HepG2 (cell line): ENCODE measurements around the gene CELF2. TPM values are rescaled to one million over a fixed set of nuclear protein-coding genes. Genes with fewer than 3 reads are reported as not detected.

Source experiments
- HMGA1 ChIP-seq: sonication (generic); formaldehyde crosslinking; conservative IDR thresholded peaks from 2 replicates; pipeline ENCODE4 v1.4.0; 2020; ENCODE audit warnings: missing genetic modification reagents
- JDP2 ChIP-seq: sonication (generic); formaldehyde crosslinking; IDR thresholded peaks from 2 replicates; pipeline ENCODE4 v1.8.1; 2022; ENCODE audit warnings: missing genetic modification reagents, borderline replicate concordance
- KDM5B ChIP-seq: sonication (generic); formaldehyde crosslinking; IDR thresholded peaks from 2 replicates; pipeline ENCODE4 v1.4.0; 2020; ENCODE audit warnings: missing genetic modification reagents, mild to moderate bottlenecking, borderline replicate concordance
- MIXL1 ChIP-seq: IDR thresholded peaks from 2 replicates; pipeline ENCODE4 v1.6.1; 2016
- SALL1 ChIP-seq: sonication (generic); formaldehyde crosslinking; IDR thresholded peaks from 2 replicates; pipeline ENCODE4 v1.8.0; 2022; ENCODE audit warnings: mild to moderate bottlenecking, missing genetic modification reagents
- SATB2 ChIP-seq: sonication (generic); formaldehyde crosslinking; IDR thresholded peaks from 2 replicates; pipeline ENCODE4 v1.5.0; 2020; ENCODE audit warnings: missing genetic modification reagents
- THAP9 ChIP-seq: sonication (generic); formaldehyde crosslinking; IDR thresholded peaks from 2 replicates; pipeline ENCODE4; 2020; ENCODE audit warnings: missing genetic modification reagents, mild to moderate bottlenecking, borderline replicate concordance
- ZNF138 ChIP-seq: sonication (generic); formaldehyde crosslinking; IDR thresholded peaks from 2 replicates; pipeline ENCODE4 v1.5.0; 2020; ENCODE audit warnings: mild to moderate bottlenecking, low read depth, missing genetic modification reagents
- ZNF234 ChIP-seq: sonication (generic); formaldehyde crosslinking; conservative IDR thresholded peaks from 2 replicates; pipeline ENCODE4 v1.5.1; 2020; ENCODE audit warnings: mild to moderate bottlenecking, missing genetic modification reagents
- ZNF567 ChIP-seq: sonication (generic); formaldehyde crosslinking; IDR thresholded peaks from 2 replicates; pipeline ENCODE4 v1.8.1; 2023; ENCODE audit warnings: mild to moderate bottlenecking, missing genetic modification reagents, borderline replicate concordance
- ZNF616 ChIP-seq: sonication (generic); formaldehyde crosslinking; IDR thresholded peaks from 2 replicates; pipeline ENCODE4 v1.5.0; 2020; ENCODE audit warnings: low read depth, mild to moderate bottlenecking, missing genetic modification reagents
- ZNF83 ChIP-seq: sonication (generic); formaldehyde crosslinking; IDR thresholded peaks from 2 replicates; pipeline ENCODE4 v1.4.0; 2020; ENCODE audit warnings: missing genetic modification reagents, mild to moderate bottlenecking, borderline replicate concordance
- ZSCAN12 ChIP-seq: sonication (generic); formaldehyde crosslinking; IDR thresholded peaks from 2 replicates; pipeline ENCODE4 v1.9.0; 2021; ENCODE audit warnings: mild to moderate bottlenecking, missing genetic modification reagents
- polyA plus RNA-seq, 8 experiments: library from polyadenylated mRNA; depleted of rRNA in 3 of 8; stranded (reverse) in 7 of 8; unstranded in 1 of 8; fragments of >200 nt; fragmentation: Illumina TruSeq in 4 of 8; extraction: Trizol in 4 of 8; gene quantifications; 2 replicates each; pipeline versions ENCODE4 v1.2.1 to v1.2.3, GENCODE V29; 2011 to 2016; ENCODE audit warnings: low read depth in 4 of 8, missing spikeins in 1 of 8, mixed read lengths in 1 of 8; ENCODE audit not compliant: insufficient read depth in 1 of 8
- total RNA-seq, 5 experiments: library from RNA; depleted of rRNA; stranded (reverse); fragments of >200 nt; fragmentation: Illumina TruSeq; extraction: Trizol; gene quantifications; 2 replicates each; pipeline ENCODE4 v1.2.3, GENCODE V29; 2016; ENCODE audit warnings: low read depth in 1 of 5
- TF ChIP-seq, protein P1 (sequence below): sonication (generic); formaldehyde crosslinking; IDR thresholded peaks from 2 replicates; pipeline ENCODE4 v1.9.0; 2021; ENCODE audit warnings: missing genetic modification reagents, borderline replicate concordance
- TF ChIP-seq, protein P2 (sequence below): sonication (generic); formaldehyde crosslinking; IDR thresholded peaks from 2 replicates; pipeline ENCODE4 v1.8.0; 2022; ENCODE audit warnings: missing genetic modification reagents, mild to moderate bottlenecking, borderline replicate concordance

CELF2 gene
- total and polyA plus RNA-seq, 2 of the 13 experiments (the other 11 are each of a cell fraction or from before 2014, with no cell fraction given): not detected

GRCh38 chr10:11245095-11245479 is 227.4 kb downstream of the CELF2 start (continued):
- TF ChIP-seq THAP9 (no peak), ZNF138 (CRISPR knock-in tag) (no peak), ZSCAN12 (no peak), JDP2 (no peak), ZNF83 (no peak), ZNF234 (CRISPR knock-in tag) (no peak), SALL1 (CRISPR knock-in tag) (no peak), HMGA1 (CRISPR knock-in tag) (no peak), ZNF616 (CRISPR knock-in tag) (no peak), ZNF567 (CRISPR knock-in tag) (no peak), SATB2 (CRISPR knock-in tag) (no peak), MIXL1 (CRISPR knock-in tag) (no peak), KDM5B (CRISPR knock-in tag) (no peak)
- TF ChIP-seq, protein P1, sequence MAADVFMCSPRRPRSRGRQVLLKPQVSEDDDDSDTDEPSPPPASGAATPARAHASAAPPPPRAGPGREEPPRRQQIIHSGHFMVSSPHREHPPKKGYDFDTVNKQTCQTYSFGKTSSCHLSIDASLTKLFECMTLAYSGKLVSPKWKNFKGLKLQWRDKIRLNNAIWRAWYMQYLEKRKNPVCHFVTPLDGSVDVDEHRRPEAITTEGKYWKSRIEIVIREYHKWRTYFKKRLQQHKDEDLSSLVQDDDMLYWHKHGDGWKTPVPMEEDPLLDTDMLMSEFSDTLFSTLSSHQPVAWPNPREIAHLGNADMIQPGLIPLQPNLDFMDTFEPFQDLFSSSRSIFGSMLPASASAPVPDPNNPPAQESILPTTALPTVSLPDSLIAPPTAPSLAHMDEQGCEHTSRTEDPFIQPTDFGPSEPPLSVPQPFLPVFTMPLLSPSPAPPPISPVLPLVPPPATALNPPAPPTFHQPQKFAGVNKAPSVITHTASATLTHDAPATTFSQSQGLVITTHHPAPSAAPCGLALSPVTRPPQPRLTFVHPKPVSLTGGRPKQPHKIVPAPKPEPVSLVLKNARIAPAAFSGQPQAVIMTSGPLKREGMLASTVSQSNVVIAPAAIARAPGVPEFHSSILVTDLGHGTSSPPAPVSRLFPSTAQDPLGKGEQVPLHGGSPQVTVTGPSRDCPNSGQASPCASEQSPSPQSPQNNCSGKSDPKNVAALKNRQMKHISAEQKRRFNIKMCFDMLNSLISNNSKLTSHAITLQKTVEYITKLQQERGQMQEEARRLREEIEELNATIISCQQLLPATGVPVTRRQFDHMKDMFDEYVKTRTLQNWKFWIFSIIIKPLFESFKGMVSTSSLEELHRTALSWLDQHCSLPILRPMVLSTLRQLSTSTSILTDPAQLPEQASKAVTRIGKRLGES (CRISPR knock-in tag): no peak
- TF ChIP-seq, protein P2, sequence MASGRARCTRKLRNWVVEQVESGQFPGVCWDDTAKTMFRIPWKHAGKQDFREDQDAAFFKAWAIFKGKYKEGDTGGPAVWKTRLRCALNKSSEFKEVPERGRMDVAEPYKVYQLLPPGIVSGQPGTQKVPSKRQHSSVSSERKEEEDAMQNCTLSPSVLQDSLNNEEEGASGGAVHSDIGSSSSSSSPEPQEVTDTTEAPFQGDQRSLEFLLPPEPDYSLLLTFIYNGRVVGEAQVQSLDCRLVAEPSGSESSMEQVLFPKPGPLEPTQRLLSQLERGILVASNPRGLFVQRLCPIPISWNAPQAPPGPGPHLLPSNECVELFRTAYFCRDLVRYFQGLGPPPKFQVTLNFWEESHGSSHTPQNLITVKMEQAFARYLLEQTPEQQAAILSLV (CRISPR knock-in tag): no peak
